GM12865 (cell line): ENCODE results near the gene RGS19.
A peak's percentile ranks its signal among the peaks of the same experiment; 100 is the strongest.

Experiments used
- DNase-seq: peaks from one replicate; pipeline ENCODE4 v3.0.0; 2010; ENCODE audit warnings: low read depth
- H3K4me3 ChIP-seq: 2 replicates; pipeline ENCODE4 v1.5.1; 2011; ENCODE audit warnings: mild to moderate bottlenecking, low read depth, low read length, control low read depth
- TF ChIP-seq, protein P1 (sequence below): IDR thresholded peaks from 2 replicates; pipeline ENCODE4 v1.5.1; 2011; ENCODE audit warnings: low read length, control low read depth, low read depth, inconsistent platforms; ENCODE audit not compliant: insufficient read depth; ENCODE audit errors: missing control alignments

The RGS19 gene

DNA sequence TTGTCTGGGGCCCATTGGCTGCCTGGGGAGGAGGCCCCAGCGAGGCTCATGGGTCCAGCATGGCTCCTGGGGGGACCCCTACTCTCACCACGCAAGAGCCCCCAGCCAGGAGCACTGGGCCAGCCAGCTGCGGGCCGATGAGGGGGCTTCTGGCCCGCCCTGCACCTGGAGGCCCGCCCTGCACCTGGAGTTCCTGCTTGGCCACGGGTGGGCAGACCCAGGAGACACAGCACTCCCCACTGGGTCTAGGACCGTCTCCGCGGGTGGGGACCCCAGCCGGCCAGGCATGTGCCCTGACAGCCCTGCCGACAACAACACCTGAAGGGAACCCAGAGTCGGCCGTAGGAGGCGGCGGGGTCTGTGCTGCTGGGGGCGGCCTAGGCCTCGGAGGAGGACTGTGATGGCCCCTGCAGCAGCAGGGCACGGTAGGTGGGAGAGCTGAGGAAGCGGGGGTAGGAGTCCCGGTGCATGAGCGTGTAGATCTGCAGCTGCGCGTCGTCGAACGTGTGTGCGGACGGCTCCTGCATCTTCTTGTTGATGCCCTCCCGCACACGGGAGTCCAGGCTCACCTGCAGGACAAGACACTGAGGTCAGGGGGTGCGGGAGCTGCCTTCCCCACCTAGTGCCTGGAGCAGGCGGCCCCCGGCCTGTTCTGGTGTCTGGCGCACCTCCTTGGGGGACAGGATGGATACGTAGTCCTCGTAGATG, 5.7 kb downstream of the RGS19 start:
- no peak overlapping the region for H3K4me3 ChIP-seq
- TF ChIP-seq, protein P1, sequence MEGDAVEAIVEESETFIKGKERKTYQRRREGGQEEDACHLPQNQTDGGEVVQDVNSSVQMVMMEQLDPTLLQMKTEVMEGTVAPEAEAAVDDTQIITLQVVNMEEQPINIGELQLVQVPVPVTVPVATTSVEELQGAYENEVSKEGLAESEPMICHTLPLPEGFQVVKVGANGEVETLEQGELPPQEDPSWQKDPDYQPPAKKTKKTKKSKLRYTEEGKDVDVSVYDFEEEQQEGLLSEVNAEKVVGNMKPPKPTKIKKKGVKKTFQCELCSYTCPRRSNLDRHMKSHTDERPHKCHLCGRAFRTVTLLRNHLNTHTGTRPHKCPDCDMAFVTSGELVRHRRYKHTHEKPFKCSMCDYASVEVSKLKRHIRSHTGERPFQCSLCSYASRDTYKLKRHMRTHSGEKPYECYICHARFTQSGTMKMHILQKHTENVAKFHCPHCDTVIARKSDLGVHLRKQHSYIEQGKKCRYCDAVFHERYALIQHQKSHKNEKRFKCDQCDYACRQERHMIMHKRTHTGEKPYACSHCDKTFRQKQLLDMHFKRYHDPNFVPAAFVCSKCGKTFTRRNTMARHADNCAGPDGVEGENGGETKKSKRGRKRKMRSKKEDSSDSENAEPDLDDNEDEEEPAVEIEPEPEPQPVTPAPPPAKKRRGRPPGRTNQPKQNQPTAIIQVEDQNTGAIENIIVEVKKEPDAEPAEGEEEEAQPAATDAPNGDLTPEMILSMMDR, result no peak
- DNase-seq, result no peak

DNA sequence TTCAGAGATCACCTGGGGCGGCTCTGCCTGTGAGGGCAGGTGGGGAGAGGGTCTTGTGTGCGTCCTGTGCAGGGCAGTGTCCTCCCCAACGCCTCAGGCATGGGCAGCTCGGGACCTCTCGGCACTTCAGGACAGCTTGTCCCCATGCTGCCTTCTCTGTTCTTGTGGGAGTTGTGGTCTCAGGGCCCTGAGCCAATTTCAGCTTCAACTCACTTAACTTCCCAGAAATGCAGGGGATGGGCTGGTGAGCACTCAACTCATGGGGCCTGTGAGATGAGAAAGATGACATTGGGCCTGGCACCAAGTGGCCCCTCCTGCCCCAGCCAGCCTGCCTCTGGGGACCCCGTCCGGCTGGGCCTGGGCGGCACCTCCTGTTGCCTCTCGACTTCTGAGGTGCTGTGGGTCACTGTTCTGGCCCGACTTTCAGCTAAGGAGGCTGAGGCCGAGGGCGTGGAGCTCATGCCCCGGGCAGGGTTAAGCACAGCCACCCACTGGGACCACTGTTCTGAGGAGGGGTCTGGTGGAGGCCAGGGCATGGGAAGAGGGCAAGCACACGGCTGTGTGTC, 6.7 kb downstream of the RGS19 start:
- TF ChIP-seq, protein P1, result no peak
- no peak for DNase-seq
- H3K4me3 ChIP-seq, result no peak overlapping the region

DNA sequence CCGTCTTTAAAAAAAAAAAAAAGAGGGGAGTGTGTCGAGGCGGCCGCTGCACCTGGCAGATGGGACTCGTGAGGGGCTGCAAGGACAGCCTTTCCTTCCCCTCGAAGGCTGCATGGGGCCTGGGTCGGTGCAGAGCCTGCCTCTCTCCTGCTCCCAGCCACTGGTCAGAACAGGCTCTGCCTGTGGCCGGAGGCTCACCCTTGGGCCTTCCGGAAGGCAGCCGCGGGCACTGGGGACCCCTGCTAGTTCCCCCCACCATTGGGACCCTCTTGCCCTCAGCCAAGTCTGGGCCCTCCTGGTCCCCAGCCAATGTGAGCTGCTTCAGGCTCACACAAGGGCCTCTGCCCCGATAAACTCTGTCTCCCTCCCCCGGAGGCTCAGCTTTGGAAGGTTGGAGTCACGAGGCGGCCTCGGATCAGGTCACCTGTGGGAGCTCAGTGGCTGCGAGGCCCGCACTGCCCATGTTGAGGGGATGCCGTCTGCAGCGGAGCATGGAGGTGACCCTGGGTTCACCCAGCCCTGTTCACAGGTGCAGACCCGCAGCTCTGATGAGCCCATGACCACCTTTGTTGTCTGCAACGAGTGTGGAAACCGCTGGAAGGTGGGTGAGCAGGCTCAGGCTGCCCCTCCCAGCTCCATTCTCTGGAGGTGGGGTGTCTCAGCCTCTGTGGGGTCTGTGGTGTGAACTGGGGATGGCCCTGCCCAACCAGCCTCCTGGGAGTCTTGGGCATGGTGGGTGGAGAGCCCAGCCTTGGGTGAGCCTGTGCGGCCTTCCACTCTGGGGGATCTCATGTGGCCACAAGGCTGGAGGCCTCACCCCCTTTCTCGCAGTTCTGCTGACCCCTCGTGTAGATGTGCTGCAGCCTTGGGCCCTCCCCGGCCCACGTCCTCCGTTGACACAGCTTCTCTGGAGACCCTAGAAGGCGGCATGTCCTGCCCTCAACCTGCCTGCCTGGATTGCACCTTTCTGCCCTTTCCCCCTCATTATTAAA, 7.7 kb downstream of the RGS19 start:
- DNase-seq, result no peak
- TF ChIP-seq, protein P1, result no peak
- no peak overlapping the region for H3K4me3 ChIP-seq

DNA sequence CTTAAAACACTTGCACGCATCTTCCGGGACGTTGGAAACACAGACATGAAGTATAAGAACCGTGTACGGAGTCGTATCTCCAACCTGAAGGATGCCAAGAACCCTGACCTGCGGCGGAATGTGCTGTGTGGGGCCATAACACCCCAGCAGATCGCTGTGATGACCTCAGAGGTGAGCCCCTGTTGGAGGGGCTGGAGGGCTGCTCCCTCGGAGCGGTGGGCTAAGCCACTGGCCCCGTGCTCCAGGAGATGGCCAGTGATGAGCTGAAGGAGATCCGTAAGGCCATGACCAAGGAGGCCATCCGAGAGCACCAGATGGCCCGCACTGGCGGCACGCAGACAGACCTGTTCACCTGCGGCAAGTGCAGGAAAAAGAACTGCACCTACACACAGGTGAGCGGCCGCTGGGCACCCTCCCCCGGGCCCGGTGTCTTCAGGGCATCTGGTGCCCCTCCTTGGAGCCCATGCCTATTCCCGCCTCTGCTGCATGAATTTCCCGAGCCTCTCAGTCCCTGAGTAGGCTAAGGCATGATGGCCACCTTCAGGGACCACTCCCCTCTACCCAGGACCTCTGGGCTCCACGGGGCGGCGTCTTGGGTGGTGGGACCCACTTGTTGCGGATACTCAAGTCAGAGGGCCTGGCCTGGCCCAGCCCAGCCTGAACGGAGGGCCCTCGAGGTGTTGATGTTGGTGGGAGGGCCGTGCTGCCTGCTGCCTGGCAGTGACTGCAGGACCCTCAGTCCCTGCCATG, 8.9 kb downstream of the RGS19 start:
- TF ChIP-seq, protein P1, result no peak
- DNase-seq, result no peak
- no peak overlapping the region for H3K4me3 ChIP-seq

DNA sequence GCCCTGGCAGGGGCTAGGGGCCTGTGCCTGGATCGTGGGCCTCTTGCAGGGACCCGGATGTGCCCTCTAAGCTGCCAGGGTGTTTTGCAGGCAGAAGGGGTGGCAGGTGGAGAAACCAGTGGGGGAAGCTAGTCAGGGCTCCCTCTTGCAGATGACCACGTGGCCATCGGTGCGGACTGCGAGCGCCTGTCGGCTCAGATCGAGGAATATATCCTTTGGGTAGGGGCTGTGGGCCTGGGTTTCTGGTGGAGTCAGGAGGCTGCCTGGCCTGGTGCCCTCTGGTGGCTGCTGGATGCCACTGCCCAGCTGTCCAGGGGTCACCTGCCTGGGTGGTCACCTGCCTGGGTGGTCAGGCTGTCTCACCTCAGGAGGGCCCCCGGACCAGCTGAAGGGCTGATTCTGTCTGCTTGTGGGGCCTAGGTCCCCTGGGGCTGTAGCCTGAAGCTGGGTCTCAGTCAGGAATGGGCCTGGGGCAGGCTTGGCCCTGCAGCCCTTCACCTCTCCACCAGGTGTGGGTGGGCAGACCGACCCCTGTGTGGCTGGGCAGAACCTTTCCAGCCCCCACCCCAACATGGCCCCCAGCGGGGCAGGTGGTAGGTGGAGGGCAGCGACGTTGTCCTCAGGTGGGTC, 9.6 kb downstream of the RGS19 start:
- DNase-seq, result no peak
- TF ChIP-seq, protein P1, result peak; percentile 78
- H3K4me3 ChIP-seq, result no peak overlapping the region

DNA sequence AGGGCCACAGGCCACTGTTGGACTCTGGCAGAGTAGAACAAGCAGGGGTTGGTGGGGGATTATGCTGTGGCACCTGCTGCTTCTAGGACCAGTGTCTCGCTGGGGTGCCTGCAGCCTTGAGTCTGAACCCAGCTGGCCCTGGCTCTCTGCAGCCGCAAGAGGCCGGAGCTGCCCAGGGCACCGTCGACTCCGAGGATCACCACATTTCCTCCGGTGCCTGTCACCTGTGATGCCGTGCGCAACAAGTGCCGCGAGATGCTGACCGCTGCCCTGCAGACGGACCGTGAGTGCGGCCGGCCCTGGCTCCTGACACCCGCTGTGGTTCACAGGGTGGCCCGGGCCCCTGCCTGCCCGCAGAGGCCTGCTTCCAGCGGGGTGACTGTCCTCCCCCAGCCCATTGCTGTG, 10.1 kb downstream of the RGS19 start:
- H3K4me3 ChIP-seq, result no peak overlapping the region
- TF ChIP-seq, protein P1, result no peak
- no peak for DNase-seq
